Lower leg skin (tissue), 4 donors: ENCODE results near the gene GLIS2. TPM values are rescaled to one million over a fixed set of nuclear protein-coding genes. Genes with fewer than 3 reads are reported as not detected.

Source experiments
- DNase-seq, 2 donors: peaks; one replicate each; pipeline ENCODE4 v3.0.0-alpha.2; 2019; ENCODE audit warnings: low spot score in 2 of 2
- H3K4me3 ChIP-seq: fragments of 200-600 bp; sonication (generic); 2 replicates; pipeline ENCODE4 v1.5.1; 2017; ENCODE audit warnings: mild to moderate bottlenecking, low read depth; ENCODE audit not compliant: poor library complexity, severe bottlenecking
- POLR2A ChIP-seq, 2 donors: fragments of 450-650 bp; IDR thresholded peaks; one replicate each; pipeline ENCODE4 v1.6.1; 2016 to 2017; ENCODE audit warnings: antibody characterized with exemption in 2 of 2, mild to moderate bottlenecking in 1 of 2, moderate library complexity in 1 of 2
- WGBS, 2 donors: methylation state at CpG; one replicate each; pipeline ENCODE4 v1.1.5; 2018; 5-methylcytosine and 5-hydroxymethylcytosine counted together
- intact Hi-C: fragments of 100-400 bp; cut with DNase I; formaldehyde crosslinking; loops from one replicate; pipeline ENCODE4 v1.15.0; 2023; ENCODE audit warnings: low total_unique reads
- total RNA-seq, 4 donors: library from RNA; depleted of rRNA; stranded (reverse); fragments of >200 nt; gene quantifications; one replicate each; pipeline ENCODE4 v1.1.0, GENCODE V29; 2016
- TF ChIP-seq, protein P1 (sequence below), 3 donors: fragments of 450-650 bp; IDR thresholded peaks; one replicate each; pipeline ENCODE4 v1.5.1; 2016; ENCODE audit warnings: antibody characterized with exemption in 3 of 3, mild to moderate bottlenecking in 3 of 3, moderate library complexity in 2 of 3

The GLIS2 gene
- total RNA-seq, 4 donors from 2014 or later, result 1.3 to 2.6 (median 2.2) TPM

DNA sequence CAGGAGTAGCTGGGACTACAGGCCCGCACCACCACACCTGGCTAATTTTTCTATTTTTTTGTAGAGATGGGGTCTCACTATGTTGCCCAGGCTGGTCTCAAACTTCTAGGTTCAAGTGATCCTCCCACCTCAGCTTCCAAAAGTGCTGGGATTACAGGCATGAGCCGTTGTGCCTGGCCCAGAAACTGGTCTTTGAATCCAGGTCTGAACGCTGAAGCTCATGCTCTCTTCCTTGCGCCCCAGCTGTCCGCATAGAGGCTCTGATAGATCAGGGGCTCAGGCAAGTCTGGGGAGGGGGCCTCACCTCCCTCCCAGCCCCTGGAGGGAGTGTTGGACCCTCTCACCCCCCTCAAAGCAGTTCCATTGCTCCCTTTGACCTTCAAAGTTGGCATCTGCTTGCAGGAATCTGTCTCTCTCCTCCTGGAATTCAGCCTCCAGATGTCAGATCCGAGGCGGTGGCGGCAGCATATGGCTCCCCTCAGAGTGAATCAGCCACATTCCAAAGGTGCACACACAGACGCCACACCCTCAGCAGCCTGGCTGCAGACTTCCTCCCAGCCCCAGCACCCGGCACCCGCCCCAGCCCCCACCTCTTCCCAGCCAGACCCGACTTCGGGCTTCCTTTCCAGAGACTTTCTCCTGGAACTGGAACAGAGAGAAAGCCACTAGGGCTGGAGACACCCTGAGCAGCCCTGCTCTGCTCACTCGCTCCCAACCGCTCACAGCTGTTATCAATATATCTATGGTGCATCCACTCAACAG lies 16.9 kb upstream of the GLIS2 start:
- peak; percentile 68 to 95 for DNase-seq
- H3K4me3 ChIP-seq, result no peak overlapping the region
- TF ChIP-seq POLR2A (IDR thresholded peaks at IDR 0.05), result no peak
- TF ChIP-seq, protein P1, sequence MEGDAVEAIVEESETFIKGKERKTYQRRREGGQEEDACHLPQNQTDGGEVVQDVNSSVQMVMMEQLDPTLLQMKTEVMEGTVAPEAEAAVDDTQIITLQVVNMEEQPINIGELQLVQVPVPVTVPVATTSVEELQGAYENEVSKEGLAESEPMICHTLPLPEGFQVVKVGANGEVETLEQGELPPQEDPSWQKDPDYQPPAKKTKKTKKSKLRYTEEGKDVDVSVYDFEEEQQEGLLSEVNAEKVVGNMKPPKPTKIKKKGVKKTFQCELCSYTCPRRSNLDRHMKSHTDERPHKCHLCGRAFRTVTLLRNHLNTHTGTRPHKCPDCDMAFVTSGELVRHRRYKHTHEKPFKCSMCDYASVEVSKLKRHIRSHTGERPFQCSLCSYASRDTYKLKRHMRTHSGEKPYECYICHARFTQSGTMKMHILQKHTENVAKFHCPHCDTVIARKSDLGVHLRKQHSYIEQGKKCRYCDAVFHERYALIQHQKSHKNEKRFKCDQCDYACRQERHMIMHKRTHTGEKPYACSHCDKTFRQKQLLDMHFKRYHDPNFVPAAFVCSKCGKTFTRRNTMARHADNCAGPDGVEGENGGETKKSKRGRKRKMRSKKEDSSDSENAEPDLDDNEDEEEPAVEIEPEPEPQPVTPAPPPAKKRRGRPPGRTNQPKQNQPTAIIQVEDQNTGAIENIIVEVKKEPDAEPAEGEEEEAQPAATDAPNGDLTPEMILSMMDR (IDR thresholded peaks at IDR 0.05), result no peak
- 18 to 26% methylated on average over 15 of the region's 15 CpGs for WGBS, 2 donors
- intact Hi-C loops, result no loop called here

DNA sequence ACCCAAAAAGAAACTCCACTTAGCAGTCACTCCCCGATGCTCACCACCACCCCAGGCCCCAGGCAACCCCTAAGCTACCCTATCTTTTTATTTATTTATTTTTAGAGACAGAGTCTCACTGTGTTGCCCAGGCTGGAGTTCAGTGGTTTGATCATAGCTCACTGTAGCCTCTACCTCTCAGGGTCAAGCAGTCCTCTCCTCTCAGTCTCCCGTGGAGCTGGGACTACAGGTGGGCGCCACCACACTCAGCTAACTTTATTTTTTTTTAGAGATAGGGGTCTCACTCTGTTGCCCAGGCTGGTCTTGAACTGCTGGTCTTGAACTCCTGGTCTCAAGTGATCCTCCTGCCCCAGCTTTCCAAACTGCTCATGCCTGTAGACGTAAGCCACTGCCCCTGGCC lies 14.7 kb upstream of the GLIS2 start:
- no peak for DNase-seq
- TF ChIP-seq POLR2A (IDR thresholded peaks at IDR 0.05), result no peak
- TF ChIP-seq, protein P1 (IDR thresholded peaks at IDR 0.05), result no peak
- H3K4me3 ChIP-seq, result no peak overlapping the region
- intact Hi-C loops, result no loop called here
- WGBS, 2 donors, result 97% methylated on average over 4 of the region's 4 CpGs

DNA sequence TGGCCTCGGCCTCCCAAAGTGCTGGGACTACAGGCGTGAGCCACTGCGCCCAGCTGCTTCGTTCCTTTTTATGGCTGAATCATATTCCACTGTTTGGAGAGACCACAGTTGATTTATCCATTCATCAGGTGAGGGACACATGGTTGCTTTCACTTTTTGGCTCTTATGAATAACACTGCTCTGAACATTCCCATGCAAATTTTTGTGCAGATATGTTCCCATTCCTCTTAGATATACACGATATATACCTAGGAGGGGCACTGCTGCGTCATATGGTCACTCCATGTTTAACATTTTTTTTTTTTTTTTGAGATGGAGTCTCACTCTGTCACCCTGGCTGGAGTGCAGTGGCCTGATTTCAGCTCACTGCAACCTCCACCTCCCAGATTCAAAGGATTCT lies 13.9 kb upstream of the GLIS2 start:
- DNase-seq, result no peak
- WGBS, 2 donors, result 91 to 95% methylated on average over 6 of the region's 6 CpGs
- no peak overlapping the region for H3K4me3 ChIP-seq
- TF ChIP-seq POLR2A (IDR thresholded peaks at IDR 0.05), result no peak
- TF ChIP-seq, protein P1 (IDR thresholded peaks at IDR 0.05), result no peak
- intact Hi-C loops, result no loop called here

DNA sequence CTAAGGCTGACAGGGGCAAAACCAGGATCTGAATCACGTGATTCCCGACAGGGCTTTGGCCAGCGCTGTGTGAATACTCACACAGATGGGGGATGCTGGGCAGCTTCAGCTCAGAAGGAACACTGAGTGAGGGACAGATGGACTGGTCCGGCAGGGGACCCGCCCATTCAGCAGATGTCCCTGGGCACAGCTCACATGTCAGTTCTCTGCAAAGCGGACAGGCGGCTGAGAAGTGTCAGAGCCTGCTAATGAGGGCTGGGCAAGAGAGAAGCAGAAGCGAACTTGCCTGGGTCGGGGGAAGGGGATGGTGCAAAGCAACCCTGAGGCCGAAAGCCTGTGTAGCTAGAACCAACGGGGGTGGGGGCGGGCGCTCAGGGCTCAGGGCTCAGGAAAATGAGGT lies 11.9 kb upstream of the GLIS2 start:
- TF ChIP-seq POLR2A (IDR thresholded peaks at IDR 0.05), result no peak
- TF ChIP-seq, protein P1 (IDR thresholded peaks at IDR 0.05), result no peak
- no peak for DNase-seq
- intact Hi-C loops, result no loop called here
- no peak overlapping the region for H3K4me3 ChIP-seq
- 42 to 51% methylated on average over 13 of the region's 13 CpGs for WGBS, 2 donors

DNA sequence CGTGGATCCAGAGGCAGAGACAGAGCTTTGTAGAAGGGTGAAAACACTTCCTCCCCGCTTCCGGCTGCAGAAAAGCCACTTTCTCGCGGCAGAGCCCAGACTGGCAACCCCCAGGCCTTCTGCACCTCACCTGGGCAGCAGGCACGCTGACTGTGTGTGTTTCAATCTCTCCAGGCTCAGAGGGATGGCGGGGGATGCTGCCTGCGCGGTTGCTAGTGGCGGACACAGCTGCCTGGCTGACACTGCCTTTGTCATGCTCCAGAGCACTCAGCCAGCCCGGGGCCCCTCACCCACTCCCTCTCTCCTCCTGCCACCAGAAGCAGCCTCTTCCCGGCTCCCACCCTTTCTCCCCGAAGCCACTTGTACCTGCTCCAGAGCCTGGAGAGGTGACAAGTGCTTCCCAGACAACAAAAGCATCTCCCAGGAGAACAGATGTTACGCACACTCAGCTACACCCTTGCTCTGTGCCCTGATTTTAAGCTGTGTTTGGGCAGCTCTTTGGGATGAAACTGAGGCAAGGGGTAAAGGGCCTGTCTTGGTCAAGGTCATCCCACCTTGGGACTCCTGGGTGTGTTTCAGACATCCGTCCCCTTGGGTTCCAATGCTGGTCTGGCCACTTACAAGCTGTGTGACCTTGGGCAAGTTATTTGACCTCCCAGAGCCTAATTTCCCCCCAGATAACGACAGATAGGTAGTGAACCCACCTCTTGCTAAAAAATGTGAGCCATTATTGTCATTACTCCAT lies 9.2 kb upstream of the GLIS2 start:
- DNase-seq, result no peak
- no peak for TF ChIP-seq POLR2A (IDR thresholded peaks at IDR 0.05)
- TF ChIP-seq, protein P1 (IDR thresholded peaks at IDR 0.05), result no peak
- H3K4me3 ChIP-seq, result no peak overlapping the region
- intact Hi-C loops, result no loop called here
- 54 to 78% methylated on average over 7 to 16 of the region's 16 CpGs for WGBS, 2 donors
